Heart left ventricle (tissue), 16 donors: ENCODE measurements around the gene LTA. TPM values are rescaled to one million over a fixed set of nuclear protein-coding genes. Genes with fewer than 3 reads are reported as not detected.
A peak's percentile ranks its signal among the peaks of the same experiment; 100 is the strongest.

Experiments used
- ATAC-seq, 4 donors: fragments of 200-7000 bp; cut with Tn5 transposase; one replicate each; pipeline ENCODE4 v1.9.1; 2020 to 2022; ENCODE audit warnings: moderate library complexity in 4 of 4, mild to moderate bottlenecking in 3 of 4, moderate number of reproducible peaks in 1 of 4
- DNase-seq, 5 donors: peaks; one replicate each; pipeline ENCODE4 v3.0.0-alpha.2; 2020
- H3K27ac ChIP-seq, 12 donors: fragments of 200-600 bp; sonication (generic) in 4 of 12; one replicate each; pipeline versions ENCODE4 v1.5.0 to v1.8.0; 2016 to 2022; ENCODE audit warnings: mild to moderate bottlenecking in 2 of 12
- H3K27me3 ChIP-seq, 9 donors: fragments of 200-600 bp; sonication (generic) in 2 of 9; one replicate each; pipeline versions ENCODE4 v1.5.1 to v1.8.0; 2016 to 2022; ENCODE audit warnings: mild to moderate bottlenecking in 3 of 9
- H3K36me3 ChIP-seq, 9 donors: fragments of 200-600 bp; sonication (generic) in 2 of 9; one replicate each; pipeline versions ENCODE4 v1.5.0 to v1.8.0; 2018 to 2022; ENCODE audit warnings: mild to moderate bottlenecking in 2 of 9
- H3K4me1 ChIP-seq, 12 donors: fragments of 200-600 bp; sonication (generic) in 4 of 12; one replicate each; pipeline versions ENCODE4 v1.5.0 to v1.8.0; 2016 to 2022; ENCODE audit warnings: mild to moderate bottlenecking in 3 of 12
- H3K4me3 ChIP-seq, 12 donors: fragments of 200-600 bp; sonication (generic) in 4 of 12; one replicate each; pipeline versions ENCODE4 v1.5.0 to v1.8.0; 2017 to 2022; ENCODE audit warnings: mild to moderate bottlenecking in 9 of 12, moderate library complexity in 4 of 12
- H3K9me3 ChIP-seq, 12 donors: fragments of 200-600 bp; sonication (generic) in 4 of 12; one replicate each; pipeline versions ENCODE4 v1.5.0 to v1.8.0; 2016 to 2022; ENCODE audit warnings: mild to moderate bottlenecking in 1 of 12
- POLR2A ChIP-seq, 2 donors: fragments of 450-650 bp; IDR thresholded peaks; one replicate each; pipeline ENCODE4 v1.6.1; 2017; ENCODE audit warnings: antibody characterized with exemption in 2 of 2, mild to moderate bottlenecking in 2 of 2, moderate library complexity in 2 of 2
- WGBS, 4 donors: extraction: QIAGEN DNeasy Blood & Tissue Kit in 2 of 4; methylation state at CpG; one replicate each; pipeline versions ENCODE4 v1.1.5 to v1.1.7; 2013 to 2018; 5-methylcytosine and 5-hydroxymethylcytosine counted together
- intact Hi-C, 10 donors: fragments of 100-400 bp; cut with DNase I; formaldehyde crosslinking; loops; one replicate each; pipeline versions ENCODE4 v1.11.1 to v1.14.2; 2022
- polyA plus RNA-seq, 2 donors: library from polyadenylated mRNA; stranded (reverse); fragments of 200-250 nt; gene quantifications; one replicate each; pipeline ENCODE4 v1.2.3, GENCODE V29; 2013
- total RNA-seq, 9 donors: library from RNA; depleted of rRNA in 2 of 9; stranded (reverse); fragments of >200 nt in 2 of 9; fragmentation: NEBNext Ultra II Directional in 3 of 9; extraction: Animal tissue kit (Norgen Biotek cat#: 25700) in 3 of 9; gene quantifications; one replicate each; pipeline versions ENCODE4 v1.1.0 to v1.2.4, GENCODE V29; 2016 to 2023
- TF ChIP-seq, protein P1 (sequence below), 12 donors: fragments of 200-600 bp; sonication (generic) in 4 of 12; IDR thresholded peaks; one replicate each; pipeline versions ENCODE4 v1.5.0 to v1.8.0; 2018 to 2022; ENCODE audit warnings: antibody characterized with exemption in 12 of 12, mild to moderate bottlenecking in 5 of 12
- donor health status: ischemic (EF 13 %, LVEDD 7.1; RV severe dilation, severe dysfunction).
- donor health status: healthy with polysubstance abuse.
- donor health status: DM: no; HTN: yes; CAD: no.
- donor health status: DM: no; HTN: no; CAD: no.
- donor health status: ischemic (EF 25% LVEDD 6.9; RV normal size, moderate dysfunction).
- donor health status: ischemic (EF 25% LVEDD 5.7; RV mildly dilated, moderate dysfunction).
- donor health status: healthy.
- donor health status: DM: yes; HTN: yes; CAD: no.
- donor health status: ischemic (EF 35%, LVEDD 5.7; RV mildly dilated, moderate dysfunction).
- donor health status: nonischemic (EF 11% LVEDD 7.7; RV severe dilation, severe dysfunction).
- donor health status: DM: yes; HTN: yes; CAD: no.
- donor health status: PGD.
- donor health status: ischemic (EF 29% LVEDD 5.4; RV normal size, mild dysfunction).
- donor health status: nonischemic (EF 23%, LVEDD 6.1; RV moderate dilation, normal function).

Gene LTA
- total and polyA plus RNA-seq, 11 donors, result 0.07 to 0.64 (median 0.18) TPM; not detected in 8

DNA sequence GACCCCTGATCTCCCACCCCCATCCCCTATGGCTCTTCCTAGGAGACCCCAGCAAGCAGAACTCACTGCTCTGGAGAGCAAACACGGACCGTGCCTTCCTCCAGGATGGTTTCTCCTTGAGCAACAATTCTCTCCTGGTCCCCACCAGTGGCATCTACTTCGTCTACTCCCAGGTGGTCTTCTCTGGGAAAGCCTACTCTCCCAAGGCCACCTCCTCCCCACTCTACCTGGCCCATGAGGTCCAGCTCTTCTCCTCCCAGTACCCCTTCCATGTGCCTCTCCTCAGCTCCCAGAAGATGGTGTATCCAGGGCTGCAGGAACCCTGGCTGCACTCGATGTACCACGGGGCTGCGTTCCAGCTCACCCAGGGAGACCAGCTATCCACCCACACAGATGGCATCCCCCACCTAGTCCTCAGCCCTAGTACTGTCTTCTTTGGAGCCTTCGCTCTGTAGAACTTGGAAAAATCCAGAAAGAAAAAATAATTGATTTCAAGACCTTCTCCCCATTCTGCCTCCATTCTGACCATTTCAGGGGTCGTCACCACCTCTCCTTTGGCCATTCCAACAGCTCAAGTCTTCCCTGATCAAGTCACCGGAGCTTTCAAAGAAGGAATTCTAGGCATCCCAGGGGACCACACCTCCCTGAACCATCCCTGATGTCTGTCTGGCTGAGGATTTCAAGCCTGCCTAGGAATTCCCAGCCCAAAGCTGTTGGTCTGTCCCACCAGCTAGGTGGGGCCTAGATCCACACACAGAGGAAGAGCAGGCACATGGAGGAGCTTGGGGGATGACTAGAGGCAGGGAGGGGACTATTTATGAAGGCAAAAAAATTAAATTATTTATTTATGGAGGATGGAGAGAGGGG is 1.4 kb downstream of the LTA start:
- Histone ChIP-seq H3K27me3 (no peaks in the 10 kb centered on the region), H3K4me3 (no peak overlapping the region), H3K27ac (peak overlapping the region in 1 of 12 donors; percentile 73), H3K36me3 (peaks cover 0 to 10% (median 0%) of the 10 kb centered on the region in 9 donors), H3K4me1 (peaks cover 0 to 47% (median 3%) of the 10 kb centered on the region in 12 donors), H3K9me3 (no peaks in the 10 kb centered on the region)
- 87 to 93% (median 88%) methylated on average over 9 of the region's 9 CpGs for WGBS, 4 donors
- ATAC-seq (no peak), DNase-seq (no peak)
- TF ChIP-seq, protein P1, sequence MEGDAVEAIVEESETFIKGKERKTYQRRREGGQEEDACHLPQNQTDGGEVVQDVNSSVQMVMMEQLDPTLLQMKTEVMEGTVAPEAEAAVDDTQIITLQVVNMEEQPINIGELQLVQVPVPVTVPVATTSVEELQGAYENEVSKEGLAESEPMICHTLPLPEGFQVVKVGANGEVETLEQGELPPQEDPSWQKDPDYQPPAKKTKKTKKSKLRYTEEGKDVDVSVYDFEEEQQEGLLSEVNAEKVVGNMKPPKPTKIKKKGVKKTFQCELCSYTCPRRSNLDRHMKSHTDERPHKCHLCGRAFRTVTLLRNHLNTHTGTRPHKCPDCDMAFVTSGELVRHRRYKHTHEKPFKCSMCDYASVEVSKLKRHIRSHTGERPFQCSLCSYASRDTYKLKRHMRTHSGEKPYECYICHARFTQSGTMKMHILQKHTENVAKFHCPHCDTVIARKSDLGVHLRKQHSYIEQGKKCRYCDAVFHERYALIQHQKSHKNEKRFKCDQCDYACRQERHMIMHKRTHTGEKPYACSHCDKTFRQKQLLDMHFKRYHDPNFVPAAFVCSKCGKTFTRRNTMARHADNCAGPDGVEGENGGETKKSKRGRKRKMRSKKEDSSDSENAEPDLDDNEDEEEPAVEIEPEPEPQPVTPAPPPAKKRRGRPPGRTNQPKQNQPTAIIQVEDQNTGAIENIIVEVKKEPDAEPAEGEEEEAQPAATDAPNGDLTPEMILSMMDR (IDR thresholded peaks at IDR 0.05), result no peak
- TF ChIP-seq POLR2A (IDR thresholded peaks at IDR 0.05), result no peak
- intact Hi-C loops, result no loop called here

DNA sequence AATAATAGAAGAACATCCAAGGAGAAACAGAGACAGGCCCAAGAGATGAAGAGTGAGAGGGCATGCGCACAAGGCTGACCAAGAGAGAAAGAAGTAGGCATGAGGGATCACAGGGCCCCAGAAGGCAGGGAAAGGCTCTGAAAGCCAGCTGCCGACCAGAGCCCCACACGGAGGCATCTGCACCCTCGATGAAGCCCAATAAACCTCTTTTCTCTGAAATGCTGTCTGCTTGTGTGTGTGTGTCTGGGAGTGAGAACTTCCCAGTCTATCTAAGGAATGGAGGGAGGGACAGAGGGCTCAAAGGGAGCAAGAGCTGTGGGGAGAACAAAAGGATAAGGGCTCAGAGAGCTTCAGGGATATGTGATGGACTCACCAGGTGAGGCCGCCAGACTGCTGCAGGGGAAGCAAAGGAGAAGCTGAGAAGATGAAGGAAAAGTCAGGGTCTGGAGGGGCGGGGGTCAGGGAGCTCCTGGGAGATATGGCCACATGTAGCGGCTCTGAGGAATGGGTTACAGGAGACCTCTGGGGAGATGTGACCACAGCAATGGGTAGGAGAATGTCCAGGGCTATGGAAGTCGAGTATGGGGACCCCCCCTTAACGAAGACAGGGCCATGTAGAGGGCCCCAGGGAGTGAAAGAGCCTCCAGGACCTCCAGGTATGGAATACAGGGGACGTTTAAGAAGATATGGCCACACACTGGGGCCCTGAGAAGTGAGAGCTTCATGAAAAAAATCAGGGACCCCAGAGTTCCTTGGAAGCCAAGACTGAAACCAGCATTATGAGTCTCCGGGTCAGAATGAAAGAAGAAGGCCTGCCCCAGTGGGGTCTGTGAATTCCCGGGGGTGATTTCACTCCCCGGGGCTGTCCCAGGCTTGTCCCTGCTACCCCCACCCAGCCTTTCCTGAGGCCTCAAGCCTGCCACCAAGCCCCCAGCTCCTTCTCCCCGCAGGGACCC is 2.3 kb downstream of the LTA start:
- ATAC-seq (no peak), DNase-seq (no peak)
- intact Hi-C loops, result no loop called here
- Histone ChIP-seq H3K4me3 (no peak overlapping the region), H3K27me3 (no peaks in the 10 kb centered on the region), H3K27ac (peak overlapping the region in 11 of 12 donors; percentile 45 to 88 (median 73)), H3K9me3 (no peaks in the 10 kb centered on the region), H3K4me1 (peaks cover 0 to 42% (median 3%) of the 10 kb centered on the region in 12 donors), H3K36me3 (peaks cover 0 to 10% (median 0%) of the 10 kb centered on the region in 9 donors)
- 79 to 88% (median 82%) methylated on average over 14 of the region's 14 CpGs for WGBS, 4 donors
- TF ChIP-seq, protein P1 (IDR thresholded peaks at IDR 0.05), result no peak
- TF ChIP-seq POLR2A (IDR thresholded peaks at IDR 0.05), result no peak

DNA sequence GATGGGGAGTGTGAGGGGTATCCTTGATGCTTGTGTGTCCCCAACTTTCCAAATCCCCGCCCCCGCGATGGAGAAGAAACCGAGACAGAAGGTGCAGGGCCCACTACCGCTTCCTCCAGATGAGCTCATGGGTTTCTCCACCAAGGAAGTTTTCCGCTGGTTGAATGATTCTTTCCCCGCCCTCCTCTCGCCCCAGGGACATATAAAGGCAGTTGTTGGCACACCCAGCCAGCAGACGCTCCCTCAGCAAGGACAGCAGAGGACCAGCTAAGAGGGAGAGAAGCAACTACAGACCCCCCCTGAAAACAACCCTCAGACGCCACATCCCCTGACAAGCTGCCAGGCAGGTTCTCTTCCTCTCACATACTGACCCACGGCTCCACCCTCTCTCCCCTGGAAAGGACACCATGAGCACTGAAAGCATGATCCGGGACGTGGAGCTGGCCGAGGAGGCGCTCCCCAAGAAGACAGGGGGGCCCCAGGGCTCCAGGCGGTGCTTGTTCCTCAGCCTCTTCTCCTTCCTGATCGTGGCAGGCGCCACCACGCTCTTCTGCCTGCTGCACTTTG is 3.3 kb downstream of the LTA start, which contains the start of gene TNF:
TNF (plus strand) TSS at position 231 of the 567 bp plus-strand sequence; CDS start at position 408, 177 bp downstream.
- peaks cover 0 to 49% (median 3%) of the 10 kb centered on the region in 12 donors for H3K4me1 ChIP-seq
- H3K36me3 ChIP-seq, result peaks cover 0 to 10% (median 0%) of the 10 kb centered on the region in 9 donors
- no peaks in the 10 kb centered on the region for H3K27me3 ChIP-seq
- peak; percentile 60 to 70 (median 66) for DNase-seq
- peak; percentile 34 to 83 (median 57) for ATAC-seq
- WGBS, 4 donors, result 50 to 60% (median 57%) methylated on average over 17 to 19 of the region's 19 CpGs
- no peaks in the 10 kb centered on the region for H3K9me3 ChIP-seq
- peak within 1 kb of the TSS; percentile 28 to 74 (median 52) for H3K4me3 ChIP-seq
- intact Hi-C loops, result no loop called here
- TF ChIP-seq, protein P1 (IDR thresholded peaks at IDR 0.05), result no peak
- peak in 1 of 2 donors; percentile 75 for TF ChIP-seq POLR2A (IDR thresholded peaks at IDR 0.05)
- peak within 1 kb of the TSS; percentile 44 to 88 (median 72) for H3K27ac ChIP-seq
